Measurements from ENCODE around the gene NPPA. TPM values are rescaled to one million over a fixed set of nuclear protein-coding genes. Genes with fewer than 3 reads are reported as not detected.
A peak's percentile ranks its signal among the peaks of the same experiment; 100 is the strongest.

Gene NPPA
- total RNA-seq, 1 experiment from 2014 or later, result not detected

GRCh38 chr1:11802616-11802972 is 45.0 kb downstream of the NPPA start:
- peaks cover 19% of the 10 kb centered on the region for H3K4me1 ChIP-seq
- H3K4me3 ChIP-seq (ENCODE audit: low read depth, low read length), result no peak overlapping the region
- TF ChIP-seq CTCF (IDR thresholded peaks at IDR 0.05; ENCODE audit: insufficient read depth in 1 of 2, low read depth in 1 of 2, low read length in 1 of 2, severe bottlenecking in 1 of 2, unreplicated experiment in 1 of 2), result no peak
- peak overlapping the region; percentile 33 for H3K27ac Mint-ChIP-seq (ENCODE audit: unreplicated experiment)
- no peaks in the 10 kb centered on the region for H3K27me3 ChIP-seq (replicated peaks; ENCODE audit: control insufficient read depth, insufficient read depth, low read length)
- intact Hi-C loops (cut with micrococcal nuclease; ENCODE audit: unreplicated experiment), result loop anchor here (10.0 kb wide), 1 partner anchor 68 kb away; the partner anchor contains the start of gene AGTRAP
- BruUV-seq (replicated peaks), result no TSS peak
- no peaks in the 10 kb centered on the region for H3K9me3 Mint-ChIP-seq (ENCODE audit: unreplicated experiment)
- no peaks in the 10 kb centered on the region for H3K27me3 Mint-ChIP-seq (ENCODE audit: insufficient read depth, unreplicated experiment)
- H3K4me1 Mint-ChIP-seq (ENCODE audit: low read depth, unreplicated experiment), result no peaks in the 10 kb centered on the region
- POLR2A ChIA-PET, result interaction anchor here (1.2 kb wide), 1 partner anchor 106 kb away, joined by 3 read pairs; no protein-coding TSS in a partner anchor
- H3K36me3 Mint-ChIP-seq (ENCODE audit: insufficient read depth, unreplicated experiment), result peaks cover 19% of the 10 kb centered on the region
- DNase-seq, result no peak
- CTCF ChIA-PET, result interaction anchor here (0.5 kb wide), 1 partner anchor 148 kb away, joined by 3 read pairs; the partner anchor contains the start of gene FBXO44
- H3K36me3 ChIP-seq (ENCODE audit: control insufficient read depth, insufficient read depth, low read length), result peaks cover 4% of the 10 kb centered on the region
- peak overlapping the region; percentile 96 for H3K4me3 Mint-ChIP-seq (ENCODE audit: unreplicated experiment)
- H3K9me3 ChIP-seq, result no peaks in the 10 kb centered on the region

GRCh38 chr1:11800756-11801433 is 46.7 kb downstream of the NPPA start:
- Mint-ChIP-seq H3K4me1 (ENCODE audit: low read depth, unreplicated experiment) (no peaks in the 10 kb centered on the region), H3K27ac (ENCODE audit: unreplicated experiment) (no peak overlapping the region), H3K4me3 (ENCODE audit: unreplicated experiment) (no peak overlapping the region), H3K9me3 (ENCODE audit: unreplicated experiment) (no peaks in the 10 kb centered on the region), H3K27me3 (ENCODE audit: insufficient read depth, unreplicated experiment) (no peaks in the 10 kb centered on the region), H3K36me3 (ENCODE audit: insufficient read depth, unreplicated experiment) (peaks cover 10% of the 10 kb centered on the region)
- ChIA-PET POLR2A (no interaction called here), CTCF (no interaction called here)
- BruUV-seq (replicated peaks), result no TSS peak
- DNase-seq, result no peak
- H3K9me3 ChIP-seq, result no peaks in the 10 kb centered on the region
- H3K4me3 ChIP-seq (ENCODE audit: low read depth, low read length), result no peak overlapping the region
- peaks cover 5% of the 10 kb centered on the region for H3K36me3 ChIP-seq (ENCODE audit: control insufficient read depth, insufficient read depth, low read length)
- intact Hi-C loops (cut with micrococcal nuclease; ENCODE audit: unreplicated experiment), result loop anchor here (10.0 kb wide), 1 partner anchor 66 kb away; the partner anchor contains the start of gene AGTRAP
- no peak for TF ChIP-seq CTCF (IDR thresholded peaks at IDR 0.05; ENCODE audit: insufficient read depth in 1 of 2, low read depth in 1 of 2, low read length in 1 of 2, severe bottlenecking in 1 of 2, unreplicated experiment in 1 of 2)
- peaks cover 10% of the 10 kb centered on the region for H3K4me1 ChIP-seq
- no peaks in the 10 kb centered on the region for H3K27me3 ChIP-seq (replicated peaks; ENCODE audit: control insufficient read depth, insufficient read depth, low read length)

GRCh38 chr1:11800391-11800755 is 47.2 kb downstream of the NPPA start:
- POLR2A ChIA-PET, result no interaction called here
- H3K27me3 Mint-ChIP-seq (ENCODE audit: insufficient read depth, unreplicated experiment), result no peaks in the 10 kb centered on the region
- BruUV-seq (replicated peaks), result no TSS peak

More at GRCh38 chr1:11800391-11800755, 47.2 kb downstream of the NPPA start:
- H3K4me3 ChIP-seq (ENCODE audit: low read depth, low read length), result no peak overlapping the region
- peaks cover 10% of the 10 kb centered on the region for H3K4me1 ChIP-seq
- CTCF ChIA-PET, result no interaction called here
- Mint-ChIP-seq H3K4me3 (ENCODE audit: unreplicated experiment) (no peak overlapping the region), H3K36me3 (ENCODE audit: insufficient read depth, unreplicated experiment) (peaks cover 8% of the 10 kb centered on the region), H3K9me3 (ENCODE audit: unreplicated experiment) (no peaks in the 10 kb centered on the region), H3K4me1 (ENCODE audit: low read depth, unreplicated experiment) (no peaks in the 10 kb centered on the region), H3K27ac (ENCODE audit: unreplicated experiment) (no peak overlapping the region)
- H3K36me3 ChIP-seq (ENCODE audit: control insufficient read depth, insufficient read depth, low read length), result peaks cover 5% of the 10 kb centered on the region
- no peaks in the 10 kb centered on the region for H3K27me3 ChIP-seq (replicated peaks; ENCODE audit: control insufficient read depth, insufficient read depth, low read length)
- TF ChIP-seq CTCF (IDR thresholded peaks at IDR 0.05; ENCODE audit: insufficient read depth in 1 of 2, low read depth in 1 of 2, low read length in 1 of 2, severe bottlenecking in 1 of 2, unreplicated experiment in 1 of 2), result no peak
- intact Hi-C loops (cut with micrococcal nuclease; ENCODE audit: unreplicated experiment), result loop anchor here (10.0 kb wide), 1 partner anchor 66 kb away; the partner anchor contains the start of gene AGTRAP
- H3K9me3 ChIP-seq, result no peaks in the 10 kb centered on the region
- no peak for DNase-seq

All from Caco-2 (cell line).